Adrenal gland (tissue), 5 donors: ENCODE measurements around the gene FAAP100.

Source experiments
- CTCF ChIP-seq, 6 experiments: fragments of 450-650 bp in 4 of 6; fragments of 200-600 bp in 2 of 6; sonication (generic) in 1 of 6; IDR thresholded peaks; 1 replicate in 5 of 6; 2 replicates in 1 of 6; pipeline versions ENCODE4 v1.5.1 to v1.8.0; 2016 to 2021; ENCODE audit warnings: antibody characterized with exemption in 6 of 6, mild to moderate bottlenecking in 2 of 6, moderate library complexity in 1 of 6
- POLR2A ChIP-seq, 2 donors: fragments of 450-650 bp; IDR thresholded peaks; one replicate each; pipeline ENCODE4 v1.6.1; 2017; ENCODE audit warnings: antibody characterized with exemption in 2 of 2, mild to moderate bottlenecking in 2 of 2, moderate library complexity in 1 of 2
- donor health status: DM: no; HTN: no; CAD: no.

- no peak for TF ChIP-seq POLR2A (IDR thresholded peaks at IDR 0.05)
- no peak for TF ChIP-seq CTCF (IDR thresholded peaks at IDR 0.05)
These were observed 5.1 kb downstream of the FAAP100 start for GRCh38 chr17:81546906-81547613.
